HPDE6-E6E7 (cell line): ENCODE data around the gene RNF149.
"Not testable (repeated sequence)": the region's sequence is repeated elsewhere in the genome, so short reads cannot be mapped to it uniquely, and the experiment has no call there.

ENCODE experiments used
- DNase-seq: peaks from one replicate; pipeline ENCODE4 v3.0.0; 2011; ENCODE audit warnings: missing footprints; ENCODE audit errors: extremely low spot score

Gene RNF149

GRCh38 chr2:101308432-101309210 lies at the start of gene RNF149:
TSS of gene RNF149 (minus strand) at chr2:101308701. CDS start at chr2:101308588, 113 bp downstream.
- peak; percentile 99 for DNase-seq

- DNase-seq: no peak
These were observed 48.9 kb upstream of the RNF149 start for GRCh38 chr2:101357376-101357775.

- no peak for DNase-seq
These were observed 48.0 kb upstream of the RNF149 start for GRCh38 chr2:101356521-101356920.

- DNase-seq: no peak
These were observed 47.6 kb upstream of the RNF149 start for GRCh38 chr2:101356055-101356454.

GRCh38 chr2:101355401-101356054 lies 47.0 kb upstream of the RNF149 start:
- no peak for DNase-seq

- DNase-seq: no peak
These were observed 46.2 kb upstream of the RNF149 start for GRCh38 chr2:101354420-101355311.

GRCh38 chr2:101352631-101353030 lies 44.1 kb upstream of the RNF149 start:
- DNase-seq: not testable (repeated sequence)

GRCh38 chr2:101351207-101351606 lies 42.7 kb upstream of the RNF149 start:
- DNase-seq: no peak

GRCh38 chr2:101349893-101350662 lies 41.6 kb upstream of the RNF149 start:
- no peak for DNase-seq

- DNase-seq: no peak
These were observed 40.4 kb upstream of the RNF149 start for GRCh38 chr2:101348883-101349282.

- DNase-seq: no peak
These were observed 38.4 kb upstream of the RNF149 start for GRCh38 chr2:101346909-101347308.

GRCh38 chr2:101344137-101344536 lies 35.6 kb upstream of the RNF149 start:
- no peak for DNase-seq

- no peak for DNase-seq
These were observed 34.1 kb upstream of the RNF149 start for GRCh38 chr2:101342625-101343008.

- DNase-seq: peak; percentile 67
These were observed 33.6 kb upstream of the RNF149 start for GRCh38 chr2:101341901-101342624.

- no peak for DNase-seq
These were observed 32.9 kb upstream of the RNF149 start for GRCh38 chr2:101341421-101341820.

GRCh38 chr2:101340141-101340551 lies 31.6 kb upstream of the RNF149 start:
- no peak for DNase-seq

- no peak for DNase-seq
These were observed 30.9 kb upstream of the RNF149 start for GRCh38 chr2:101339266-101339880.

GRCh38 chr2:101337877-101338276 lies 29.4 kb upstream of the RNF149 start:
- DNase-seq: no peak

GRCh38 chr2:101332885-101333766 lies 24.6 kb upstream of the RNF149 start:
- DNase-seq: no peak
